Lung (tissue), 12 donors: Measurements from ENCODE around the gene IMP3. TPM values are rescaled to one million over a fixed set of nuclear protein-coding genes. Genes with fewer than 3 reads are reported as not detected.
A peak's percentile ranks its signal among the peaks of the same experiment; 100 is the strongest.

Experiments used
- ATAC-seq: fragments of 200-7000 bp; cut with Tn5 transposase; one replicate; pipeline ENCODE4 v1.9.1; 2020; ENCODE audit warnings: moderate number of reproducible peaks; ENCODE audit not compliant: insufficient read depth, low FRiP score
- DNase-seq, 3 donors: peaks; one replicate each; pipeline ENCODE4 v3.0.0-alpha.2; 2013 to 2017
- H3K27ac ChIP-seq, 2 donors: one replicate each; pipeline ENCODE4 v1.5.1; 2013; ENCODE audit warnings: mild to moderate bottlenecking in 2 of 2, moderate library complexity in 2 of 2, control low read depth in 1 of 2, inconsistent platforms in 1 of 2, low read depth in 1 of 2, low read length in 1 of 2
- H3K27me3 ChIP-seq, 3 donors: one replicate each; pipeline ENCODE4 v1.5.1; 2013; ENCODE audit warnings: low read length in 2 of 3; ENCODE audit not compliant: control insufficient read depth in 3 of 3, insufficient read depth in 3 of 3
- H3K36me3 ChIP-seq, 4 donors: one replicate each; pipeline ENCODE4 v1.5.1; 2013; ENCODE audit warnings: low read length in 4 of 4, mild to moderate bottlenecking in 1 of 4, moderate library complexity in 1 of 4; ENCODE audit not compliant: control insufficient read depth in 4 of 4, insufficient read depth in 4 of 4
- H3K4me1 ChIP-seq, 5 donors: one replicate each; pipeline ENCODE4 v1.5.1; 2013; ENCODE audit warnings: low read length in 5 of 5, mild to moderate bottlenecking in 2 of 5, moderate library complexity in 1 of 5; ENCODE audit not compliant: control insufficient read depth in 5 of 5, insufficient read depth in 5 of 5
- H3K4me3 ChIP-seq: one replicate; pipeline ENCODE4 v1.5.1; 2013; ENCODE audit warnings: mild to moderate bottlenecking, control low read depth, moderate library complexity
- H3K9ac ChIP-seq, 2 donors: one replicate each; pipeline ENCODE4 v1.5.1; 2013; ENCODE audit warnings: low read length in 2 of 2, control low read depth in 1 of 2; ENCODE audit not compliant: insufficient read depth in 1 of 2
- H3K9me3 ChIP-seq, 4 donors: one replicate each; pipeline ENCODE4 v1.5.1; 2013; ENCODE audit warnings: low read length in 3 of 4, mild to moderate bottlenecking in 1 of 4, moderate library complexity in 1 of 4; ENCODE audit not compliant: control insufficient read depth in 4 of 4, insufficient read depth in 3 of 4
- WGBS, 2 donors: extraction: QIAGEN DNeasy Blood & Tissue Kit; methylation state at CpG; one replicate each; pipeline ENCODE4 v1.1.7; 2013; 5-methylcytosine and 5-hydroxymethylcytosine counted together
- polyA plus RNA-seq, 2 donors: library from polyadenylated mRNA; stranded (reverse); fragments of 200-250 nt; gene quantifications; one replicate each; pipeline ENCODE4 v1.2.1, GENCODE V29; 2013
- total RNA-seq, 2 donors: library from RNA; depleted of rRNA in 1 of 2; stranded (reverse); fragments of >200 nt in 1 of 2; gene quantifications; one replicate each; pipeline ENCODE4 v1.2.1, GENCODE V29; 2014 to 2021
- TF ChIP-seq, protein P1 (sequence below): IDR thresholded peaks from 2 replicates; pipeline ENCODE4 v1.5.1; 2012; ENCODE audit warnings: mild to moderate bottlenecking; ENCODE audit errors: control extremely low read depth, extremely low read depth
- donor health status: control.
- donor health status: control.
- donor health status: Bipolar disorder and iron deficiency.
- donor health status: healthy.
- donor health status: DM: yes; HTN: yes; CAD: no.

IMP3 gene
- total and polyA plus RNA-seq, 4 donors = 34.2 to 78.4 (median 70.1) TPM

DNA sequence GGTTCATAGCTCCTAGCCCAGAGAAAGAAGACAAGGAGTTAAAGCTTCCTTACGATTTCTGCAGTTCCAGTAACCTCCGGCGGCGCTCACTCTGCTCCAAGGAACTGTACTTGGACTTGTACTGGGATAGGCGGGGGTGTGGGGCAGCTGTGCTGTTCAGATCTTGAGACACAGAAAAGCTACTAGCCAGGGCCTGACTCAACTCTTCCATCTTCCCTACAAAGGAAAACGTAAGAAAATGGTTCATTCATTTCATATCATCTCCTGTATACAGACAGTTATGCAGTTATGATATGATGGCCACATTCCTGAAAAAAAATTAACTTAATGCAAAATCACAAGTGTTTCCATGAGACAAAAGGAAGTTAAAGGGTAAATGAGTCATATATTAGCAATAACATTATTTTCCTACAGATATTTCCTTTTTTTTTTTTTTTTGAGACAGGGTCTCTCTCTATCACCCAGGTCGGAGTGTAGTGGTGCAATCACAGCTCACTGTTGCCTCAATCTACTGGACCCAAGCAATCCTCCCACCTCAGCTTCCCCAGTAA, 19.1 kb downstream of the IMP3 start:
- H3K9ac ChIP-seq = no peak overlapping the region
- TF ChIP-seq, protein P1, sequence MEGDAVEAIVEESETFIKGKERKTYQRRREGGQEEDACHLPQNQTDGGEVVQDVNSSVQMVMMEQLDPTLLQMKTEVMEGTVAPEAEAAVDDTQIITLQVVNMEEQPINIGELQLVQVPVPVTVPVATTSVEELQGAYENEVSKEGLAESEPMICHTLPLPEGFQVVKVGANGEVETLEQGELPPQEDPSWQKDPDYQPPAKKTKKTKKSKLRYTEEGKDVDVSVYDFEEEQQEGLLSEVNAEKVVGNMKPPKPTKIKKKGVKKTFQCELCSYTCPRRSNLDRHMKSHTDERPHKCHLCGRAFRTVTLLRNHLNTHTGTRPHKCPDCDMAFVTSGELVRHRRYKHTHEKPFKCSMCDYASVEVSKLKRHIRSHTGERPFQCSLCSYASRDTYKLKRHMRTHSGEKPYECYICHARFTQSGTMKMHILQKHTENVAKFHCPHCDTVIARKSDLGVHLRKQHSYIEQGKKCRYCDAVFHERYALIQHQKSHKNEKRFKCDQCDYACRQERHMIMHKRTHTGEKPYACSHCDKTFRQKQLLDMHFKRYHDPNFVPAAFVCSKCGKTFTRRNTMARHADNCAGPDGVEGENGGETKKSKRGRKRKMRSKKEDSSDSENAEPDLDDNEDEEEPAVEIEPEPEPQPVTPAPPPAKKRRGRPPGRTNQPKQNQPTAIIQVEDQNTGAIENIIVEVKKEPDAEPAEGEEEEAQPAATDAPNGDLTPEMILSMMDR = no peak
- H3K27me3 ChIP-seq = no peaks in the 10 kb centered on the region
- DNase-seq = peak in 2 of 3 donors; percentile 17 to 29
- ATAC-seq = peak; percentile 60
- no peak overlapping the region for H3K4me3 ChIP-seq
- H3K9me3 ChIP-seq = no peaks in the 10 kb centered on the region
- H3K4me1 ChIP-seq = peaks cover 0 to 2% (median 0%) of the 10 kb centered on the region in 5 donors
- H3K36me3 ChIP-seq = peaks cover 19 to 32% (median 22%) of the 10 kb centered on the region in 4 donors
- peak overlapping the region in 1 of 2 donors; percentile 56 for H3K27ac ChIP-seq
- WGBS, 2 donors = 30 to 37% methylated on average over 7 of the region's 7 CpGs

DNA sequence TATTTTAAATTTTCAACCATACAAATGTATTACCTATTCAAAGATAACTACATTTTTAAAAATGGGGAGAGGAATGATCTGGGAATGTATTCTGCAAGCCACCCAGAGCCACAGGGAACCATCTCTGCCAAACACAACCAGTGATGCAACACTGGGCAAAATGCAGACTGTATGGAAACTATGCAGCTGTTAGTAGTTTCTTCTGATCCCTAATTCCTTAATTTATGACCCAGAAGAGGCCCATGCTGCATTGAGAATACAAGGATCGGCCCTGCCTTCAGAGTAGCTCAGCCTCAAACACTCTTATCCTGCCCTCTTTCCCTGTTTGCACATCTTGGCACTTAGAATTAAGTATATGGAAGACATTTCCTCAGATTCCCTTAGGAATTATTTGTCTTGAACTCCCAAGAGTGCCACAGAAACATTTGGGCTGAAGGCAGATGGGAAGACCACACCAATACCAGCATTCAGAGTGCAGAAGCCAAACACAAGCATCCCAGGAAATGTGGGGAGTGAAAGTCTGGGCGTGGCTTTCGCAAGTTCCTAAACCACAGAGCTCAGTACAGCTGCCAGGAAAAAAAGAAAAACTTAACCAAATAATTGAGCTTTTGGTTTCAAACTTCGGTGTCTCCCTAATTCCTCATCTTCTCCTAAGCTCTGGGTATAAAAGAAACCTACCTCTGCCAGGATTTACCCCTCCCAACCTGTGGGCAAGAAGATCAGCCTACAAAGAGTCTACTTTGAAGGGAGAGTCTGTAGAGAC, 19.8 kb downstream of the IMP3 start:
- DNase-seq (peak in 1 of 3 donors; percentile 11), ATAC-seq (no peak)
- Histone ChIP-seq H3K9ac (peak overlapping the region in 1 of 2 donors; percentile 42), H3K36me3 (peaks cover 19 to 36% (median 24%) of the 10 kb centered on the region in 4 donors), H3K9me3 (no peaks in the 10 kb centered on the region), H3K27ac (peak overlapping the region in 1 of 2 donors; percentile 56), H3K27me3 (no peaks in the 10 kb centered on the region), H3K4me3 (no peak overlapping the region), H3K4me1 (peaks cover 0 to 1% (median 0%) of the 10 kb centered on the region in 5 donors)
- WGBS, 2 donors = 28 to 30% methylated on average over 4 of the region's 4 CpGs
- TF ChIP-seq, protein P1 = no peak

DNA sequence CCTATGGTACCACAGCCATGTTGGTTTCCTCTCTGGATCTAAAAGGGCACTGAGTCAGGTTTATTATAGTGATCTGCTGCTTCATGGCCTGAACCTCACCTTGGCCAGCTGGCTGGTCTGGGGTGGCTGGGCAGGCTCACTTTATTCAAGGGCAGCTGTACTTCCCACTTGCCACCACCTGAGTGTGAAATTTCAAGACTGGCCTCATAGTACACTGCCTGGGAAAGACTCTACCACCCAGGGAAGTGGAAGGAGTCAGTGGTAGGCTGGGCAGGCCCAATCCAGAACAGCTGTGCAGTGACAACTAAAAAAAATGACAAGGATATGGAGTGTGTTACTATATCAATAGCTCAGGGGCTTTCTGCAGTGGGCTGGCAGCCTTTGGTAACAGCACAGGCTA, 23.3 kb downstream of the IMP3 start:
- Histone ChIP-seq H3K27me3 (no peaks in the 10 kb centered on the region), H3K27ac (no peak overlapping the region), H3K36me3 (peaks cover 21 to 54% (median 40%) of the 10 kb centered on the region in 4 donors), H3K9me3 (no peaks in the 10 kb centered on the region), H3K4me3 (no peak overlapping the region), H3K9ac (no peak overlapping the region), H3K4me1 (peaks cover 0 to 1% (median 0%) of the 10 kb centered on the region in 5 donors)
- DNase-seq (no peak), ATAC-seq (no peak)
- TF ChIP-seq, protein P1 = no peak
